Epithelial cell of proximal tubule (primary cell): ENCODE results near the gene SCAPER. TPM values are rescaled to one million over a fixed set of nuclear protein-coding genes. Genes with fewer than 3 reads are reported as not detected.

Experiments used
- DNase-seq: peaks from one replicate; pipeline ENCODE4 v3.0.0-alpha.2; 2011; ENCODE audit warnings: low read depth
- H3K4me3 ChIP-seq: 2 replicates; pipeline ENCODE4 v1.5.1; 2011; ENCODE audit warnings: low read depth, mild to moderate bottlenecking, low read length
- CTCF ChIP-seq: conservative IDR thresholded peaks from 2 replicates; pipeline ENCODE4 v1.5.1; 2012; ENCODE audit warnings: low read depth, mild to moderate bottlenecking, low read length
- total RNA-seq: library from RNA; depleted of rRNA; stranded (reverse); fragments of >200 nt; gene quantifications from 2 replicates; pipeline ENCODE4 v1.2.3, GENCODE V29; 2015

The SCAPER gene
- total RNA-seq, 1 donor from 2014 or later = 13.3 TPM

- no peak overlapping the region for H3K4me3 ChIP-seq
- no peak for TF ChIP-seq CTCF
- no peak for DNase-seq
These were observed 95.6 kb downstream of the SCAPER start for GRCh38 chr15:76809412-76810103.

- no peak overlapping the region for H3K4me3 ChIP-seq
- TF ChIP-seq CTCF = no peak
- no peak for DNase-seq
These were observed 102.0 kb downstream of the SCAPER start for GRCh38 chr15:76803049-76803571.

- H3K4me3 ChIP-seq = no peak overlapping the region
- DNase-seq = no peak
- TF ChIP-seq CTCF = no peak
These were observed 102.7 kb downstream of the SCAPER start for GRCh38 chr15:76802411-76802810.

GRCh38 chr15:76799760-76800159 is 105.4 kb downstream of the SCAPER start:
- TF ChIP-seq CTCF = no peak
- peak; percentile 40 for DNase-seq
- H3K4me3 ChIP-seq = no peak overlapping the region

- no peak for DNase-seq
- no peak overlapping the region for H3K4me3 ChIP-seq
- TF ChIP-seq CTCF = no peak
These were observed 109.9 kb downstream of the SCAPER start for GRCh38 chr15:76795217-76795616.

GRCh38 chr15:76793162-76793561 is 112.0 kb downstream of the SCAPER start:
- H3K4me3 ChIP-seq = no peak overlapping the region
- DNase-seq = no peak
- TF ChIP-seq CTCF = no peak

- no peak overlapping the region for H3K4me3 ChIP-seq
- TF ChIP-seq CTCF = no peak
- DNase-seq = no peak
These were observed 113.6 kb downstream of the SCAPER start for GRCh38 chr15:76791511-76791910.
